H1 (cell line): Measurements from ENCODE around the gene SCRN3. TPM values are rescaled to one million over a fixed set of nuclear protein-coding genes. Genes with fewer than 3 reads are reported as not detected.

Experiments
- HDAC2 ChIP-seq, 2 experiments: fragments of 300-600 bp in 1 of 2; sonication (generic) in 1 of 2; IDR thresholded peaks; 2 replicates each; pipeline ENCODE4 v1.6.1; 2011 to 2012; ENCODE audit warnings: low read depth in 2 of 2, low read length in 2 of 2, mild to moderate bottlenecking in 2 of 2, moderate library complexity in 2 of 2, borderline replicate concordance in 1 of 2, inconsistent platforms in 1 of 2
- polyA plus RNA-seq, 7 experiments: library from polyadenylated mRNA; depleted of rRNA in 3 of 7; stranded (reverse) in 5 of 7; unstranded in 2 of 7; fragments of >200 nt in 5 of 7; fragments of 200-250 nt in 2 of 7; gene quantifications; 1 replicate in 5 of 7; 2 replicates in 1 of 7; 4 replicates in 1 of 7; pipeline versions ENCODE4 v1.2.1 to v1.2.3, GENCODE V29; 2011 to 2013; ENCODE audit warnings: missing spikeins in 2 of 7, mixed read lengths in 2 of 7
- total RNA-seq: library from RNA; stranded (reverse); fragmentation: NEBNext Ultra II Directional; extraction: Animal tissue kit (Norgen Biotek cat#: 25700); gene quantifications from 2 replicates; pipeline ENCODE4 v1.2.1, GENCODE V29; 2021
- TF ChIP-seq, protein P1 (sequence below): IDR thresholded peaks from 2 replicates; pipeline ENCODE4 v1.6.1; 2011; ENCODE audit warnings: low read depth, mild to moderate bottlenecking, low read length; ENCODE audit not compliant: insufficient read depth

Gene SCRN3
- total and polyA plus RNA-seq, 2 of the 8 experiments (the other 6 are each of a cell fraction or from before 2014, with no cell fraction given): 7.4 to 7.8 TPM

GRCh38 chr2:174439323-174439722 is 43.8 kb downstream of the SCRN3 start (continued):
- TF ChIP-seq, protein P1, sequence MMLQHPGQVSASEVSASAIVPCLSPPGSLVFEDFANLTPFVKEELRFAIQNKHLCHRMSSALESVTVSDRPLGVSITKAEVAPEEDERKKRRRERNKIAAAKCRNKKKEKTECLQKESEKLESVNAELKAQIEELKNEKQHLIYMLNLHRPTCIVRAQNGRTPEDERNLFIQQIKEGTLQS: no peak
- TF ChIP-seq HDAC2 (IDR thresholded peaks at IDR 0.05; ENCODE audit: borderline replicate concordance in 1 of 2, low read depth in 2 of 2, low read length in 2 of 2): no peak
